CD4-positive, alpha-beta T cell treated with Interleukin-1 beta for 1 hour (primary cell): Measurements from ENCODE around the gene LRCH1.

Experiments
- DNase-seq, 2 donors: peaks; one replicate each; pipeline ENCODE4 v3.0.0-alpha.2; 2020 to 2022

Gene LRCH1

DNA sequence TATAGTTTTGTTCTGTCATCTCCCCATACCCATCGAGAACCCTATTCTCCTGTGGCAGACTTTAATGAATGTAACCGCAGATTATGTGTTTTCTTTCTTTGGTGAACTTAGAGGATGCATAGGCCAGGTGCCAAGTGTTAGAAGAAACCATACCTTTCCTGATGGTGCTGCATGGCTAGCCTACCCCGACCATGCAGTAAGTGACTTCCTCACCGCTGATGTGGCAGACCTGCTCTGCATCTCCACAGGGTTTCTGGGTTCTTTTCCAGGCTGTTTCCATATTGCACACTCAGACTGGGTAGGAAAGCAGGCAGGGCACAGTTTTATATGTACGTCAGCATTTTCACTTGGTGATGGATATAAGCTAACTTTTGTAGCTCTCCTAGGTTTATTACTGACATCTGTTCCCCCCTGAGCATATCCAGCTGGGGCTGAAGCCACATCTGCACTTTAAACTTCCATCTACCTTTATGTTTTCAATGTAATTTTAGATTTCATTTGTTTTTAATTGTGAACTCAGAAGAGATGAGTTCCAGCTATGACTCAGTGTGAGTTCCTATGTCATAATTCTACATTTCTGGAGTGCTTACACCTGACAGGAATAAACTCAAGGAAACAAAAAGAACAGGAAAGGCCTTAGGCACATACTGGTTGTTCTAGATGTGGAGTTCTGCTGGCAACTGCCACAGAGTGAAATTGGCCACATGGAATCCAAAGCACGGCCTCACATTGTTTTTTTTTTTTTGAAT is 42.3 kb downstream of the LRCH1 start:
- DNase-seq = peak in 1 of 2 donors; percentile 28

DNA sequence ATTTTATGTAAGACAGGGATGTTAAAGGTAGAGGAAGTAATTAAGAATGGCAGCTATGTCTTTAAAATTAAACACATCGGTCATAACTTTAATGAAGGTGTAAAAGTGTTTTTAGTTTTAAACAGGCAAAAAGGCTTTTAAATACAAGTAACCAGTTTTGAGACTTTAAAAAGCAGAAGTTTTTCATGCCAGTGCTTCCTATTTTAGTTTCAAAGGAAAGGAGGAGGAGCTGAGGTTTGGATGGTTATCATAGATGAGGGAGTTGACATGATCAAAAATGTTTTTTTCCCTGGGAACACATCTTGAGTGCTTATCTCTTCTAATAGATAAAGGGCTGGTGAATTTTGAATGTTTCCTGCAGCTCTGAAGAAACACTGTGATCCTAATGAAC is 42.9 kb downstream of the LRCH1 start:
- no peak for DNase-seq

DNA sequence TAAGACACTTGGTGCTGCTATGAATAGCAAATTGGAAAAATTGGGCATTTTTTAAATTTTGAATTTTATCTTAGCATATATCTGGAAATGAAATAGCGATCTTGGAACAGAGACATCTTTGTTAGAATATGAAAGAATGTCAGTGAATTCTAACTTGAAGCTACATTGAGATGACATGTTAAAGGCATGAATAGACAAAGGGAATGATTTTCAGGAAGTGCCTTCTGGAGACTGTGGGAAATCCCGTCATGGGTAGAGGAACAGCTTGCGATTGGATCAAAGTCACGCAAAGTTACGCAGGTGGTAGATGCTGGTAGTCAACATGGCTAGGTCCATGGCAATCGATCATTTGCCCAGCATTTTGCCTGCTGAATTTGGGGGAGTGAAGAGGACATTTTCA is 43.5 kb downstream of the LRCH1 start:
- DNase-seq = no peak

DNA sequence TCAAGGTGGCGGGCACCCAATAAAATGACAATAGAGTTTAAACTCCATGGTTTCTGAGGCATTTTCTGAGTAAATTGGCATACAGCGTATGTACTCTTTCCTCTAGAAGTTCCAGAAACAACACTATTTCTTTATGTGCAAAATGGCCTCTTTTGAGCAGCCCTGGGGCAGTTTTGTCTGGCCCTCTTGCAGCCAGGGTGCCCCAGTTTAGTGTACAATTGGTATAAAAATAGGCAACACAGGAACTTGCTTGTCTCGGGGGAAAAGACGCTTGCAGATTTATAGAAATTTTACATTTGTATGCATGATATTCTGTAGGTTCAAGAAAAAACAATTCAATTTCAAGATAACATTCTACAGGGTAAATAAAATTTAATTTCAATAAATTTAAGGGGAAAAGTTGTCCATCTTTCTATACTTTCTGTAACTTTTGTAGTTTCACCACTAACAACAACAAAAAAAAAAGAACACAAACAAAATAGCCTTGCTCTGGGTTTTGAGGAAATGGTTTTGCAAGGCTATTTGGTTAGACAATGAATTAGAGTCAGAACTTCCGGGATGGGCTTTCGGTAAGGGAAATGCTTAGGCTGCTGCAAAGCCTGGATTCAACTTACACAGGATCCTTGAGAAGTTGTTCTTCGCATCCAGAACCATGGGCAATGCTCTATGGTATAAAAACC is 45.3 kb downstream of the LRCH1 start:
- DNase-seq = no peak

DNA sequence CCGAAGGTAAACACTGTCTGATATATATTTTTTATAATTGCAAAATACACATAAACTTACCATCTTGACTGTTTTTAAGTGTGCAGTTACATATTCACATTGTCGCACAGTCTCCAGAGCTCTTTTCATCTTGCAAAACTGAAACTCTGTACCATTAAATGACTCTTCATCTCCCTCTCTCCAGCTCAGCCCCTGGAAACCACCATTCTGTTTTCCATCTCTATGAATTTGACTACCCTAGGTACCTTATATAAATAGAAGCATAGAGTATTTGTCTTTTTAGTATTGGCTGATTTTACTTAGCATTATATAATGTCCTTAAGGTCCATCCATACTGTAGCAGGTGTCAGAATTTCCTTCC is 45.8 kb downstream of the LRCH1 start:
- no peak for DNase-seq

DNA sequence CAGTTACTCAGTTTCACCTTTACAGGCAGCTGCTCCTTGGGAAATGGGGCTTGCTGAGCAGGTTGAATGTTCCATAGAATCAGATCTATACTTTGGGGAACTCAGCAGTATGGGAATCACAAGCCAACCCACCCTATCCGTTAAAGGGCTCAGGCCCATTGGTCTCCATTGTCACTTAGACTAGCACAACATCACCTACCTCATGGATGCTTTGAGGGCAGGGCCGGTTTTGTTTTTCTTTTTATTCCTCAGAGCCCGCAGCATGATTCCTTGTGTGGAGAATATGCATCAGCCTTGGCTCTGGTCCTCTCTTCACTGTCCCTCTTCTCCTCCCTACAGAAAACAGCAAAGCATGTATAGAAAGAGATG is 48.0 kb downstream of the LRCH1 start:
- DNase-seq = no peak

DNA sequence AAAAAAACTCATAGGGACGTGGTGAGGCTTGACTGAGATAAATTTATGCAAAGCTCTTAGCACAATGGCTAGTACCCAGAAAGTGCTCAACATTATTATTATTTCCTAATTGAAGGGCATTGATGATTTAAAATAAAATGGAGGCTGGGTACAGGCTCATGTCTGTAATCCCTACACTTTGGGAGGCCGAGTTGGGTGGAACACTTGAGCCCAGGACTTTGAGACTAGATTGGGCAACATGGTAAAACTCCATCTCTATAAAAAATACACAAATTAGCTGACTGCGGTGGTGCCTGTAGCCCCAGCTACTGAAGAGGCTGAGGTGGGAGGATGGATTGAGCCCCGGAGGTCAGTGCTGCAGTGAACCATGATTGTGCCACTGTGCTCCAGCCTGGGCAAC is 49.6 kb downstream of the LRCH1 start:
- no peak for DNase-seq

DNA sequence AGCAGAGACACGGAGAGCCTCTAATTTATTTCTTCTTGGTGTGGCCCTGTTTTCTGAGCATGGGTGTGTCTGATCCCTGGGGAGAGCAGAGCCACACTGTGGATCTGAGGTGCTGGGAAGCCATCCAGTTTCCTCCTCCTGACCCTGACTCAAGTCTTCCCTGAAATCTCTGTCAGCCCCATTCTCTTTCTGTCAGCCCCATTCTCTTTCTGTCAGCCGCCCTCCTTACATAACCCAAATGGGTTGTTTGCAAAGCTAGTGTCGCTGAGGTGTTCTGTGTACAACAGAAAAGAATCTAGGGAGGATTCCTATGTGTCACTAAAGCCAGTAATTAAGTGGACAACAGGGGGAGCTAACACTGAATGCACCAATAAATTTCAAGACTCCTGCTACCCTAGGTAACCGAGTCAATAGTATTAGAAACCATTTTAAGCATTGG is 50.2 kb downstream of the LRCH1 start:
- DNase-seq = no peak

DNA sequence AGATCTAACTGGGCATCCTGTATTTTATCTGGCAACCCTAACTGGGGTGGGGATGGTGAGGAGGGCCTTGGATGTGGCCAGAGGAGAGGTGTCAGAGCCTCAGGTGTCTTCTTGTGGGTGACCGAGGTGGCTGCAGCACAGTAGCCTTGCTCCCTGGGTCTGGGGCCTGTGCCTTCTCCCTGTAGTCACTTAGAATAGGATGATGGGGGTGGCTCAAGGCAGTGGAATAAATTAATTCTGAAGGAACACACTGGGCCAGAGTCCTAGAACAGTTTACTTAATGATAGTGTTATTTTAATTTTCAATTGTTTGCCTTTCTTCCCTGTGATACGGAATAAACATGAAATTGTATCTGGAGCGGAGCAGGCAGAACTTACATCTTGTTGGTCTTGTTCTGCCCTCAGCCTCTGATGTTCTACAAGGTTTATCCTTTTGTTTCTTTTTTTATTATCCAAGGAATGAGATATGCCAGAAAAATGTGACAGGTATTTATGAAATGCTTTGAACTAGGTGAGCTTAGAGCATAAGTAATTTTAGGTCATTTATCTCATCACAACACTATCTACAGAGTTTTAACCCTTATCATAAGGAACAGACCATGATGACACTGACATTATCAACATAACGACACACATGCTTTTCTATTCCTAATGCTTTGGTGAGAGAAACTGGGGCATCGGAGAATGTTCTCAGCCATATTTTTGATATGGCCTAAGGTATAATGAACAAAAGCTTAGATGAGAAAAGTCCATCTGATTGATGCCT is 51.4 kb downstream of the LRCH1 start:
- no peak for DNase-seq

DNA sequence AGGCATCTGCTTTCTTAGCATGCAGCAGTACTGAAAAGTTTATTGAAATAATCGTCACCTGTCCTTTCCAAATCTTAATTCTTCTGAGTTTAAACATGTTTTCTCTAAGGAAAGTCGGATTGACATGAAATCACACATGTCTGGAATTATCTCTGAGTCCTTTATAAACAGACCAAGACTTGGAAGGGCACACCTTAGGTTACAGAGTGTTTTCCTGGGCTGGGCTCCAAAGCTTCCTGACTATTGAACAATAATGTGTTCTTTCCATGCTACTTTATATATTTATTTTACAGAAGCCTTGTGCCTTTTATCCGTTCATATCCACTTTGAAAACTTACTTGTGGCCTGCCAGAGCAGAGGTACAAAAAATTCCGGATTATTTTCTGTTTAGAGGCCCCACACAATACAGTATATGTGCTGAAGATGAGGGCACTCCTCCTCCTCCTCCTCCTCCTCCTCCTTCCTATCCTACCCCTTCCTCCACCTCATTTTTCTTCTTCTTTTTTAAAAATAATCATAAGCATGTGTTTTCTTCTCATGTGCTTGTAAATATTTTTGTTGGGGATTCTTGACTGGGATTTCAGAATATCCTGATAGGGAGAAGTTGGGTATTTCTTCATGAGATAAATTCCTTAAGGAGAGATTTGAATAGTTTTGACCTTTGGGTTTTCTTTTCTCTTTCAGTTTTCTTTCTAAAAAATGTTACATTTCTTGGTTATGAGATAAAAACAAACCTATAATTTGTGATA is 52.3 kb downstream of the LRCH1 start:
- DNase-seq = no peak

DNA sequence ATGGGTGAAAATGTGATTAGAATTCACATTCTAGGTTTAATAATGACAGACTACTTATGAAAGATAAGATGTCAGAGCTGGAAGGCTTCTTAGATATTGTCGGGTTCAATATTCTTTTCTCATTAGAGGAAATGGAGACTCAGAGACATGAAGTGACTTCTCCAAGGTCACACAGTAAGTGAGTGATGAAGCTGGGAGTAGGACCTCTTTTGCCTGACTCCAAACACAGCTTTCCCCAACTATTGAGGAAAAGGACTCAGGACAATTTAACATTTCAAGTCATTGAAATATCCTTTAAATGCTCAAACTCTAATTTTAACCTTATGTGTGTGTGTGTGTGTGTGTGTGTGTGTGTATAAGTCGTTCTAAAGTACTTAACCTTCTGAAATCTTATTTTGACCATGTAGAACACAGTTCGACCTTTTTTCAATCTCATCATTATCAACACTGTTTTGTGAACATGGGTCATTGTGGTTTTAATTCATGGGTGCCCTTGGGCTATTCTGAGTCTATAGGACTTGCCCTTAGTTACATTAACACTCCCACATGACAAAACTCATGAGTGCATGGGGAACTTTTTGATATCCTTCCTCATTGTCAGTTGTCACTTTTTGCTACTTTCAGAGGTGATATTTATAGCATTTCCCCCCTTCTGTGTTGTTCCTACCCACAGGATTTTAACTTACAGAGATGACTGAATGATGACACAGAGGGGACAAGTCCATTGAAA is 53.0 kb downstream of the LRCH1 start:
- no peak for DNase-seq

DNA sequence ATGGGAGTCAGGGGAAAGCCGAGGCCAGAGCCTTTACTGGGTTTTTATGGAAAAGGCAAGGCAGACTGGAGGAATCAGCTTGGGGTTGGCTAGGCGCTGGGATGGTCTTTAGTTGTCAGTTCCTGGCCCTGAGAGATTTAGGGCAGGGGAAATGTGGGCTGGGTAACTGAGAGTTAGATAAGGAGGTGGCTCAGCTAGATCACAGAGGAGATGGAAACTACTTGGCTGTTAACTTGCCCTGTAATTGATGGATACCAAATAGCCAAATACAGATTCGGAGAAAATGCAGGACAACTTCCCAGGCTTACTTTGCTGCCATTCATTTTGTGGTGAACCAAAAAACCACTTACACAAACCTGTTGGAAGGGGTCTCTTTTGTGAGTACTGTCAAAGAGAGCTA is 54.0 kb downstream of the LRCH1 start:
- DNase-seq = no peak

DNA sequence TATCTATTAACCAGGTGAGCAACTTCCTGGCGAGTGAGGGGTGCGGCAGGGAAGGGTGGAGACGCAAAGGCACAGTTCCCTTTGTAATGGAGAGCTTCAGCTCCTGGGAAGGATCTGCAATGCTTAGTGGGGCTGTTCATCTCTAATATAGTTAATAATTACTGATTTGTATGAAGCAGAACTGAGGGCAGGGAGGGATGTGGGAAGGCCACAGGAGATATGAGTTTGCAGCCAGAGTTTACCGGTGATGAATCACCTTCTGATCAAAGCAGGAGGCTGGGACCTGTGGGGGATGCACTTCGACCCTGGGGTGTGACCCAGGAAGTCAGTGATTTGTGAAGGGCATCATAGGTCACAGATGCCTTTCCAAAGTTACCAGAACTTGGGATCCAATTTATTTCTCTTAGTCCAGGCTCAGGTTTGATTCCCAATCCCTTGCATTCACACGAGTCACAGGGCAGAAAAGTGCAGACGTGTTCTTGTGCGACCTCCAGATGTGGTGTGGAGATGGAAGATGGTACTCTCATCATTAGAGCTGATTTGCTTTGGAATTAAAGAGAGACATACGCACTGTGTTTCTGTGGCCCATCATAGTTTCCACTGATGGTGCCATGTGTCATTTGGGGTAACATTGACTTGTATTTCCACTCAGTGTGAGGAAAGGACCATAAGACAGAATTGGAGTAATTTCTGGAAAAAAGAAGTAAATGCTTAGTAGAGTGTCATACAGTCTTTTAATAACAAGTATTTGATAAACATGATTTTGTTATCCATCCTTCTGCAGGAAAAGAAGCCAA is 55.0 kb downstream of the LRCH1 start:
- no peak for DNase-seq

DNA sequence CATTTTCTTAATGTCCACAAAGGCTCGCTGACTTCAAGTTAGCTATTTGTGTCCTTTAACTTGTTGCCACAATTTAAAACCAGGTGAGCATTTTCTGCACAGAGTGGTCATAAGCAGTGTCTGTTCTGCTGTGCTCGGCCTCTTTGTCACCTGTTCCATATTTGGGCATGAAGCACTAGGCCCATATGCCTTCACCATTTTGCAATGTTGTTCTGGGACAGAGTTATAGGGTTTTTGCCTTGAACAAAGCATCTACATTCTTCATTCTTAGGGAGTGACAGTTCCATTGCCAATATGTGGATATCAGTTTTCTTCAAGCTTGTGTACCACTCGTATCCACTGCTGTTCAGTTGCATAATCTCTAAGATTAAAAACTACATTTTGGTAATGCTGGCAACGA is 56.1 kb downstream of the LRCH1 start:
- DNase-seq = no peak

DNA sequence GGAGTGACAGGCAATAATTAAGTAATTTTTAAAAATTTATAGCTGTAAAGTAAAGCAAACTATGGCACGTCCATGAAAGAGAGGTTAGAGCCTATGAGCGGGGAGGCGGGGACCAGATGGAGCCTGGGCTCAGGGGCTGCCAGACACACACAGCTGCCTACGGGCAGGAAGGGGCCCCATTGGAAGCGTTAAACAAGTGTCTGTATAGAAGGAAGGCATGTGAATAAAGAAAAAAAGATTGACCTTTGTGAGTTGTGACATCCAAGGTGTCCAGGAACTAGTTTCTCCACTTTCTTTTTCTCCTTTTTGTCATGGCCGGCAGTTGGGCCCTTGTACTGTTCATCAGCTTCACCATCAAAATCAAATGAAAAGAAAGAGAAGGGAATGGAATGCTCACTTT is 56.8 kb downstream of the LRCH1 start:
- DNase-seq = no peak

DNA sequence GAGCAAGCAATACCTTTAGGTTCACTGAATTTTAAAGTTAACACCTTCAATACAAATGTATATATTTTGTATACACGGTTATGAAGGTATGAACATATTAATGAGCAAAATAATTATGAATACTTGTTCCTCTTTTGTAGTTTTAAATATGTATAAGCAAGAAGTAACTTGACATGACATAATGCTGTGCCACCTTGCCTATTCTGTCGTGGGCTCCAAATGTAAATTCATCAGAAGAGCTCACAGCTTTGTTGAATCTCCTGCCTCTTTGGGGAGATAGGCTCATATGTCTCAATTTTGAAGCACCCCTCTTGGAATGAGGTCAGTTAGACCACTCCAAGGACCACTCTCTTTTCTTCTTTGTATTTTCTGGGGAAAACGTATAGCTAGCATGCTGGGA is 59.3 kb downstream of the LRCH1 start:
- DNase-seq = no peak

DNA sequence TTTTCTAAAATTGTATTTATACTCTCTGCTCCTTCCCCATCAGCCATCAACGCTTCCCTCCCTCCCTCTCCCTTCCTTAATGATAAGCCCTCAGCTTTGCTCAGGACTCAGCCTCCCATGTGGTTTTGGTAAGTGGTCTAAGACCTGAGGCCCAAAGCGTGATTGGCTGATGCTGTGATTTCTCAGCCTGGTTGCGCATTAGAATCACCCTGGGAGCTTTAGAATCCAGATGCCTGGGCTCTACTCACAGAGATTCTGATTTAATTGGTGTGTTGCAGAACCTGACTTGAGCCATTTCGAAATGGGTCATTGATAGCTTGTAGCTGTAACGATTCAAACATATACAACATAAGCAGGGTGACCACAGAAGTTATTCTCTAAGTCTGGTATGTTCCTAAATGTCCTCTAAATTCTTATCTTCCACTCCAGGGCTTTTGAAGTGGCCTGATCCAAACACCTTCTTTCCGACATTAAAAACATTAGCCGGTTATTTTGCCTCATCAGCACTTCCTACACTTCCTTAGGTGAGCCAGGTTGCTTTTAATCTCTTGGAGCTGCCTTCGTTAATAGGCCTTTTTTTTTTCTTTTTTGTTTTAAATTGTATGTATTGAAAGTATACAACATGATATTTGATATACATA is 60.6 kb downstream of the LRCH1 start:
- no peak for DNase-seq

DNA sequence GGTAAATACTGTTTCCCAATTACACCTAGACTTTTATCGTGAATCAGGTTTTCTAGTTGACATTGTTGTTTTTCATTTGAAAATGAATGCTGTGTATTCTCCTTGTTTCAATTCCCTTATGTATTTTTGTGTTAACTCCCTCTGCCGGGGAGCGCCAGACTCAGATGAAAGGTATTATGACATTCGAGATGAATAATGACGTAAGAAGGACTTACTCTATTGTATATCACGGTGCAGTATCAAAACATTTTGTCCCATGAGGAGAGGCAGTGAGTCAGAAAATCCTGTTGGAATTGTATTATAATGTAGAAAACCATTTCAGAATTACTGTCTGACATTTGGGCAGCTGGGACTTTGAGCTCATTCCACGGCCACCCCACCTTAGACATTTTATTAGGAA is 61.6 kb downstream of the LRCH1 start:
- DNase-seq = no peak

DNA sequence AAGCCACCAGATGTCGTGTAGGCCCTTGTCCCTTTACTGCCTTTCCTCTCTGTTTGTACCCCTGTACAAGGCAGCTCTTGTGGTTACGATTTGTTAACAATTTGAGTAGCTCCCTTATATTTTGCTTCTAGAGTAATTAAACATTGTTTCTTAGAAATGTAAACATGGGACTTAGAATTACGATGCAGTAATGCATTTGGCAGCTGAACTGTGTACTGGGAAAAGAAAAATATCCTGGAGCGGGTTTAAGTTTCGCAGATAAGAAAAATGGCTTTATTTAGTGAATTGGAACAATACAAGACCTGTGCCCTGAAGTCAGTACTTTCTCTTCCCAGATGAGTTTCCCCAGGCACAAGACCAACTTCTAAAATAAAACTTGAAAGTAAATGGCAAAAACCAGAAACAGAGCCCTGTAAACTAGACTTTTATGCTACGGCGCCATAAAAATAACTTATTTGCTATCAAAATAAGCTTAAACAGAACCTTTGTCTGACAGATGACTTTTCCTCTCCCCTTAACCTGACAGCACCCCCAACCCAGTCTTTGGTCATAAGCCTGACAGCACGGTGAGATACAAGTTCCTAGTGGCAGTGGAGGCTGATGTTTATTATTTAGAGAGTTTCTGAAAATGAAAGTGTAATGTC is 63.0 kb downstream of the LRCH1 start:
- no peak for DNase-seq

DNA sequence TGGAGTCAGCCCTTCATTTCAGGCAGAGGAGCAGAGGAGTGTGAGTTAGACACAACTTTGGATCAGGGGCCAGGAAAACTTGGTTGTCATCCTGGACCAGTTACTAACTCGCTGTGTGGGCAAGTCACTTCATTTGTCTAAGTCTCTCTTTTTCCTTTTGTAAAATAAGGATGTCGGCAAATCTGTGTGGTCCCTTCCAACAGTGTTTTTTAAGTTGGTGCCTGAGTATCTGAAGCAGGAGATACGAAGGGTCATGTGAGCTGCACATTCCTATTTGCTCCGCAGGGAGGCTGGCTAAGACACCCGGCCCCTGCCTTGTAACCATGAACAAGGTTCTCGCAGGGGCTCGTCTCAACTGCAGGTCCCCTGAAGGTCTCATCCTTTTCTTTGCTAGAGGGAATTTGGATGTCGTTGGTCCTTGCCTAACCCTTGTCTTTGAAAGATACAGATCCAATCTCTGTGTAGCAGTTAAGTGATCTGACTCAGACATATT is 64.3 kb downstream of the LRCH1 start:
- no peak for DNase-seq

DNA sequence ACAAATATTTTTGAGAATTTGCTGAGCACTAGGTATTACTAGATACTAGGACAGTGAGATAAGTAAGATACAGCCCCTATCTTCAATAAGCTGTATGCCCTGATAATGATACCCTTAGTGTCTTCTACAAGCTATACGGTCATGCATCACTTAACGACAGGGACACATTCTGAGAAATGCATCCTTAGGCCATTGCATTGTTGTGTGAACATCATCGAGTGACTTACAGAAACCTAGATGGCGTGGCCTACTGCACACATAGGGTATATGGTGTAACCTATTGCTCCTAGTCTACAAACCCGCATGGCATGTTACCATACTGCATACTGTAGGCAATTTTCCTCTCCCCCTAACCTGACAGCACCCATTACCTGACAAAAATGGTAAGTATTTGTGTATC is 64.9 kb downstream of the LRCH1 start:
- DNase-seq = no peak
